GM20431 (cell line): Measurements from ENCODE around the gene CDH15.

ENCODE experiments used
- in situ Hi-C: fragments of 300-500 bp; cut with MseI, MboI; formaldehyde crosslinking; loops from one replicate; pipeline ENCODE4 v1.15.0; 2020; ENCODE audit warnings: low sequenced_read_pairs; ENCODE audit not compliant: unreplicated experiment

Gene CDH15

GRCh38 chr16:89154390-89155183 lies 17.0 kb upstream of the CDH15 start:
- in situ Hi-C loops: no loop called here

- in situ Hi-C loops: no loop called here
Observed at GRCh38 chr16:89155184-89155679, 16.3 kb upstream of the CDH15 start.

DNA sequence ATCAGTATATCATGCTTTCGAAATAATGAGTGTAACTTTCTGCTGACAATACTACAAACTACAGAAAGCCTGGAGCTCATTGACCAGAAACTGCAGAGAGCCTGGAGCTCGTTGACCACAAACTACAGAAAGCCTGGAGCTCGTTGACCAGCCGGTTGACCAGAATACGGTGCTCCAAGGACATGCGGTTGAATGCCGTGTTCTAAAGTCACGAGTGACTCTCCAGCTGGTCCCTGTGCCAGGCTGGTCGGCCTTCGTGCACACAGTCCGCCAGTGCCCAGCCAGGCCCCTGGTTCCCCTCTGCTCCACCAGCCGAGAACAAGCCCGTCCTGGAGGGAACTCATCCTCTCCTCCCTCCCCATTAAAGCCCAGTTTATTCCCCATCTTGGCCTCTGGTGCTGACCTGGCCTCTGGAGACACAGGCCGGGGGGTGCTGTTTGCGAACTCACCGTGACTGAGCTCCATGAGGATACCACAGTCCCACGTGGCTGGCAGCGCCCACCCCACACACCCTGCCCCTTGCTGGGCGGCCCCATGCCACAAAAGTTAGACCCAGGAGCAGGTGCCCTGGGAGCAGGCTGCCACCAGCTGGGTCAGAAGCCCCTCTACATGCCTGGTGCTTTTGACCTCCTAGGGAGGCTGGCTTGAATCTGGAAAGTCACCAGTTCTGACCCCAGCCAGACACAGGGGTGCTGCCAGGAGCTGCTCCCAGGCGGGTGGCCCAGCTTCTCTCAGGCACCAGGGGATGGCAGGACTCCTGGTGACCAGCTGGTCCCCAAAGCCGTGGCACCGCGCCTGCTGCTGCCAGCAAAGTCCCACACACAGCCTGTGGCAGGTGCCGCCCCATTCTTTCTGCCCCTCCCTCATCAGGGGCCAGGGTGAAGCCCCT lies 15.5 kb upstream of the CDH15 start:
- in situ Hi-C loops: no loop called here

GRCh38 chr16:89156740-89157645 lies 14.6 kb upstream of the CDH15 start:
- in situ Hi-C loops: no loop called here

GRCh38 chr16:89157778-89158177 lies 13.8 kb upstream of the CDH15 start:
- in situ Hi-C loops: no loop called here

DNA sequence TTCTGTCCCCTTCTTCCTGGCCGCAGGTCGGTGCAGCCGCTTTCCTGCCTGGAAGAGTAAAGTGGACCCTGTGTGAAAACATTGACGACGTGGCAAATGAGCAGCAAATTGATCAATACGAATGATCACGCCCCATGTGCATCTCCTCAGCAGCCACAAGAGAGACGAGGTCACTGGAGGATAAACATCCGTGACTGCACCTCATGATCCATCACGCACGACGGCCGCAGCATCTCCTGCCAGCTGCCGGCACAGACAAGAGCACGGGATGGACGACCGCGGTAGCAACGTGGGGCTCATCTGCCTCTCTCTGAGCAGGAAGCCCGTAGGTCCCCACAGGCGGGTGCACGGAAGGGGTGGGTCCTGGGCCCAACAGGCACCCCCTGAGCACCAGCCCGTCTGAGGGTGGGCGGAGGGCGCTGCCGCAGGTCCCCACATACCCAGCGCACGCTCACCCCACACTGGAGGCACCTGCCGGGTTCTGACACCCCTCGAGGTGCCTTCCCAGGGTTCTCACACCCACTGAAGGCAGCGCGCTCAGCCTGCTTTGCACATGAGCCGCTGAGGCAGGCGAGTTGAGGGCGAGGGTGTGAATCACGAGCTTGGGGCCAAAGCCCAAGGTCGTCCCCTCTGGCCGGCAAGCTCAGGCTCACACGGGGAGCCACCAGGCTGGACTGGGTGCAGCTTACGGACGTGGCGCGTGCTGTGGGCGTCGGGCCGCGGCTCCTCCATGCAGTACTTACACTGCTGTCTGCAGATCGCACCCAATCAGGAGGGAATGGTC lies 12.3 kb upstream of the CDH15 start:
- in situ Hi-C loops: no loop called here

DNA sequence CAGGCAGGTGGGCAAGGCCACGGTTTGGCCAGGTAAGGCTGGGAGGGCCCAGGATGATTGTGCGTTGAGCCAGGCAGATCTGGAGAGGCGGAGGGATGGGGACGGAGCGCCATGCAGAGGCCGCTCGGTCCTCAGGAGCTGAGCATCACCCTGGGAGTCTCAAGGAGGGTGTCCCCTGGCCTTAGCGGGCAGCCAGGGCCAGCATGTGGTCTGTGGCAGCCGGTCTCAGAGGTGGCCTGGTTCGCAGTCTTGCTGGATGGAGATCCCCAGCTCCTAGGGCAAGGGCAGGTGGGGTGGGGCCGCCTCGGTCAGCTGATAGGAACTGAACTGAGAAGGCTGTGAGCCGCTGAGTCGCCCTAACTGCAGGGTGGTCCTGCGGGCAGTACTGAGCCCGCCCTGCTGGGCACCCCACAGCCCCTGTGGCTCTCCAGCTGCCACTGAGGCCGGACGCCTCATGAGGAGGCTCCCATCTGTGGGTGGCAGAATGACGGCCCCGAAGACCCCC lies 11.6 kb upstream of the CDH15 start:
- in situ Hi-C loops: loop anchor here (10.0 kb wide), 1 partner anchor 225 kb away; no protein-coding TSS in a partner anchor

DNA sequence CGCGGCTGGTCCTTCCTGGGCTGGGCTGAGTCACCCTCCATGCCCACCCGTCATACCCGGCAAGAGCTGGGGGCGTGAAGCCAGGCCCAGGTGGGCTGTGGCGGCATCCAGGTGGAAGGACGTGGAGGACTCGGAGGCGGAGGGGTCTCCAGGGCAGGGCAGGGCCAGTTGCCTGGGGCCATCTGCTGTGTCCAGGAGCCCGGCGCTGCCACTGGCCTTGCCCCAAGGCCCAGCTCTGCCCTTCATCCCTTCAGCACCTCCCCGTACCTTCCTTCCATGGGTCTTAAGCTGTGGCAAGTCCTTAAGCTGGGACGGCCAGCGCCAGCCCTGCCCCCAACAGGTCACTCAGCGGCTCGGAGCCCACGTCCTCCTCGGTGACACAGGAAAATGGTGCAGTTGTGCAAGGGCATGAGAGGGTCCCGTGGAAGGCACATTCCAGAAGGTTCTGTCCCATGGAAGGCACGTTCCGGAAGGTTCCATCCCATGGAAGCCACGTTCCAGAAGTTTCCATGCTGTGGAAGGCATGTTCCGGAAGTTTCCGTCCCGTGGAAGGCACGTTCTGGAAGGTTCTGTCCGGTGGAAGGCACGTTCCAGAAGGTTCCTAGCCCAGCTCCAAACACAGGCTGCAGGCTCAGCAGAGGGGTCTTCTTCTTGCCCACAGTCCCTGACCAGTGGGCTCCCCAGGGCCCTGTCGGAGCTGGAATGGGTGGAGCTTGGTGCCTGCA lies 10.4 kb upstream of the CDH15 start:
- in situ Hi-C loops: loop anchor here (10.0 kb wide), 1 partner anchor 226 kb away; no protein-coding TSS in a partner anchor

GRCh38 chr16:89161763-89162713 lies 9.5 kb upstream of the CDH15 start:
- in situ Hi-C loops: loop anchor here (10.0 kb wide), 1 partner anchor 227 kb away; no protein-coding TSS in a partner anchor

DNA sequence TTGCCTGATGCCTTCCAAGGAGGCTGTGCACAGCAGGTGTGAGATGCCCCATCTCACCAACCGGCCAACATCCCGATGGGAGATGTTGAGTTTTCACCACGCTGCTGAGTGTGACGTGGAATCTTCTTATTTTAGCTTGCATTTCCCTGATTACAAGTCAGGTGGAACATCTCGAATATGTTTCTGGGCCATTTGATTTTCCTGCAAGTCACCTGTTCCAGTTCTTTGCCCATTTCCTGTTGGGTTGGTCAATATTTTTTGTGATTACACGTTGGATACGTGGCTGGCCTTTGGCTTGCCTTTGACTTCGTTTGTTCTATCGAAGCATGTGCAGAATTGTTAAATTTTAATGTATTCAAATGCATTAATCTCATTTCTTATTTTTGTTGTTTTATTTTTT lies 8.3 kb upstream of the CDH15 start:
- in situ Hi-C loops: loop anchor here (10.0 kb wide), 1 partner anchor 228 kb away; no protein-coding TSS in a partner anchor

DNA sequence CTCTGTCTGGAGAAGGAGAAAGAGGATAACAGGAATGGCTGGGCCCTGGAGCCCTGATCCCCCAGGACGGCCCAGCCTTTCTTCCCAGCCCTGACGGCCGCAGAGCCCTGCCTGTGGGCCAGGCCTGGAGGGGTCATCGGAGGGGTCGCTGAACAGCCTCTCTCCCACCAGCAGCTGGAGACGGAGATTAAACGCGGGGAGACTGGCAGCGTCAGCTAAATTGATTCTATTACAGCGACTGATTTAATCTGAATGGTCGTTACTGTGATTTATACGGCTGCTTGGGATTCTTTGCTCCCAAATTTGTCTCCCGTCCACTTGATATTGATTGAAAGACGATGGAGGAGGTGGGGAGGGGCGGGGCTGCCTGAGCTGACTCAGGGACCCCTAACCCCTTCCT lies 7.1 kb upstream of the CDH15 start:
- in situ Hi-C loops: loop anchor here (10.0 kb wide), 1 partner anchor 230 kb away; no protein-coding TSS in a partner anchor

GRCh38 chr16:89164847-89165680 lies 6.5 kb upstream of the CDH15 start:
- in situ Hi-C loops: loop anchor here (10.0 kb wide), 1 partner anchor 230 kb away; no protein-coding TSS in a partner anchor

- in situ Hi-C loops: loop anchor here (10.0 kb wide), 1 partner anchor 231 kb away; no protein-coding TSS in a partner anchor
Observed at GRCh38 chr16:89165681-89165979, 5.9 kb upstream of the CDH15 start.

- in situ Hi-C loops: loop anchor here (10.0 kb wide), 1 partner anchor 232 kb away; no protein-coding TSS in a partner anchor
Observed at GRCh38 chr16:89166696-89167424, 4.7 kb upstream of the CDH15 start.

DNA sequence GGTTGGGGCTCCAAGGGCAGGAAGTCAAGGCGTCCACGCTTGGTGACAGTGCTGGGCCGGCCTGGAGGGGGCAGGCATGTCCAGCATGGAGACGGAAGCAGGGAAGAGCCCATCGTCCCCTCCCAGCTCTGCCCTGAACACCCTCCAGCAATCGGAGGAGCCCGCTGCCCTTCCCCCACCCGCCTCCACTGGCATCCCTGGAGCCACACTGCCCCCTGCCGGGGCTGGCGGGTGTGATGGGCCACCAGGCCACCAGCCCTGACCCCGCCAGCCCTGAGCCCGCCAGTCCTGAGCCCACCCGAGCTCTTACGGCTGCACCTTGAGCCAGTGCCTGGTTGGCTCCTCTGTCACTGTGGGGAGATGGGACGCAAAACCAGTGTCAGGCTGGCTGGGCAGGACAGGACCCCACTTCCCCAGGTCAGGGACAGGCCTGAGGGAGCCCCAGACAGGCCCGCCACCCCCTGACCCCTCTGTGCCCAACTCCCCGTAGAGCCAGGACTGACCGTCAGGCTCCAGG lies 4.1 kb upstream of the CDH15 start:
- in situ Hi-C loops: loop anchor here (10.0 kb wide), 1 partner anchor 233 kb away; no protein-coding TSS in a partner anchor
